GM12874 (cell line): Measurements from ENCODE around the gene GALK2.

Experiments used
- TF ChIP-seq, protein P1 (sequence below): IDR thresholded peaks from 2 replicates; pipeline ENCODE4 v1.5.1; 2011; ENCODE audit warnings: low read depth, mild to moderate bottlenecking, control low read depth, low read length, moderate library complexity; ENCODE audit not compliant: insufficient read depth

Gene GALK2

DNA sequence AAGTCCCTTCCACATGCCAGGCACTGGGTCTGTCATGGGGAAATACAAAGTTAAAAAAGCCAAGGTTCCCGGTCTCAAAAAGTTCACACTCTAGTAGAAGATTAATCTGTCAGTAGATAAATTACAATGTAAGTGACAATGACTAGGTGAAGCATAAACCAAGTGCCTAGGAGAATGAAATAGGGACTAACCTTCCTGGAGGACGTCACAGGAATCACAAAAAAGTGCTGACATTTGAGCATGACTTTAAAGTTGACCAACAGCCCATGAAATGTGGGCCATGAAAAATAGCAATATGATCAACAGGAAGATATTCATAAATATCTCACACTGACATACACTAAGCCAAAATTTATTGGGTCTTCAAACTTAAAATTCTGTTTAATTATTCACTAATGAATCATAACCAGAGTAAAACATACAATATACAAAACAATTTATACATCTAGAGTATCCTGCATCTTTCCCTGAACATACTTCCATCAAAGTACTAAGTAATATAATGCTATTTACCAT is 34.6 kb upstream of the GALK2 start:
- TF ChIP-seq, protein P1, sequence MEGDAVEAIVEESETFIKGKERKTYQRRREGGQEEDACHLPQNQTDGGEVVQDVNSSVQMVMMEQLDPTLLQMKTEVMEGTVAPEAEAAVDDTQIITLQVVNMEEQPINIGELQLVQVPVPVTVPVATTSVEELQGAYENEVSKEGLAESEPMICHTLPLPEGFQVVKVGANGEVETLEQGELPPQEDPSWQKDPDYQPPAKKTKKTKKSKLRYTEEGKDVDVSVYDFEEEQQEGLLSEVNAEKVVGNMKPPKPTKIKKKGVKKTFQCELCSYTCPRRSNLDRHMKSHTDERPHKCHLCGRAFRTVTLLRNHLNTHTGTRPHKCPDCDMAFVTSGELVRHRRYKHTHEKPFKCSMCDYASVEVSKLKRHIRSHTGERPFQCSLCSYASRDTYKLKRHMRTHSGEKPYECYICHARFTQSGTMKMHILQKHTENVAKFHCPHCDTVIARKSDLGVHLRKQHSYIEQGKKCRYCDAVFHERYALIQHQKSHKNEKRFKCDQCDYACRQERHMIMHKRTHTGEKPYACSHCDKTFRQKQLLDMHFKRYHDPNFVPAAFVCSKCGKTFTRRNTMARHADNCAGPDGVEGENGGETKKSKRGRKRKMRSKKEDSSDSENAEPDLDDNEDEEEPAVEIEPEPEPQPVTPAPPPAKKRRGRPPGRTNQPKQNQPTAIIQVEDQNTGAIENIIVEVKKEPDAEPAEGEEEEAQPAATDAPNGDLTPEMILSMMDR, result no peak

DNA sequence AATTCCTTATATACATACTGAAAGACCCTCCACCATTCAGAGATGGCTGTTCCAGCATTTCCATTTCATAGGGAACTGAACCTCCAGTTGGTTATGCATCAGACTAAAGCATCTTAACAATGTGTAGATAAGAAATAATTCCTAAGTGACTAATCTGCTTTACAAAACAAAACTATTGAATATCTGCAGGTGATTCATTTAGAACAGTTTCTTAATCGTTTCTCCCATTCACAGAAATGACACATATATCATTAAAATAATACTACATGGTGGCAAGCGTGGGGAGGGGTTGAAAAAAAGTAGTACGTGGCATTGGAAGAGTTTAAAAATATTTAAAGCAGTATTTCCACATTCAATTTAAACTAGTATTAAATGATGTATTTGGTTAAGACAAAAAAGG is 34.1 kb upstream of the GALK2 start:
- TF ChIP-seq, protein P1, result no peak

DNA sequence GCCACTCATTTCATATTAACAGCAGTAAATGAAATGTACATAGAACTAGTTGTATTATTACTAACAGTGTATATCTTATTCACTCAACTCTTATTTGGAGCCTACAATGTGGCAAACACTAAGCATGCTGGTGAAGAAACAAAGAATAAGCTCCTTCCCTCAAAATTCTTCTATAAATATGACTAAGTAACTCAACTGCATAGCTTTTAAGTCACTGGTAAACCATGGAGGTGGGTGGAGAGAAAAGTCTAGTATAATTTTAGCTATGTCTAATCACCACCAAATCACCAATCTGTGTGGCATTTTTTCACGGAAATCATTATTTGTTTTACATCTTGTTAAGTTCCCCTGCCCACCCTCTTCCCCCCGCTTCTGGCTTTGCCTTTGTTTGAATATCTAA is 32.2 kb upstream of the GALK2 start:
- TF ChIP-seq, protein P1, result no peak

DNA sequence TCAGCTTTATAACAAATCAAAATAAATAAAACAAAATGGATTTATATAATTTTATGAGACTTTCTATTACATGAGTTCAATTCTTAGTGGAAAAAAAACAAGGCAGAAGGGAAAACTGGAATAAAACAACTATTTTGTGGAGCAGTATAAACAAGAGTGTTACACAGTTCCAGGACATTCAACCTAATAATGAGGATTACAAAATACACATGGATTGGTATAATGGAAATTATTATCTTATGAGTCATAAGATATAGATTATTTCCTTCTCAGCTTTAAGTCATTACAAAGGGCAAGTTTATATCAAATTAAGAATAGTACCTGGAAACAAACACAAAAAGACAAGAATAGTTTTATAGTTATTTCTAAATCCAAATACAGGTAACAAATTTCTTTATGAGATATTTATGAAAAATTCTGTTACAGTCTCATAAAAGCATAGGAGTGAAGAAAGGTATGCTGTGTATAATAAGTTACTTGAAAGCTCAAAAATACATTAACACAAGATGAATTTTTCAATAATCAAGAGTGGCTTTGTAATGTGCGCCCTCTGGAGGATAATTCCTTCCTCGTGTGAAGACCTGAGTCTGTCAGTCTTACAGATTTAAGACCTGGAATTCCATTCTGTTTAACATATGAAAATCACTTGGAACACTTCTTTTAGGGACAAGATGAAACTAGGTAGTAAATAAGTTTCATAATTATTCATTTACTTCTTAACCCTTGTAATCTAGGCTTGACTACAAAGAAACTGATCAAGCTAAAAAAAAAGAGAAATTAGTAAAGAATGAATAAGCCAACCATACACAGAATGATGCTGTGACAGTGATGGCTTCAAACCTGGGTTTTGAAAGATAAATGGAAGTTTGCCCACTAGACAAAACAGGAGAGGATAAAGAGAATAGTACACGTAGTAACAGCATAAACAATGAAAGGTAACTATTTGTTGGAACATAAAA is 24.1 kb upstream of the GALK2 start:
- TF ChIP-seq, protein P1, result peak; percentile 52; the same call in 1 of the 2 replicates

DNA sequence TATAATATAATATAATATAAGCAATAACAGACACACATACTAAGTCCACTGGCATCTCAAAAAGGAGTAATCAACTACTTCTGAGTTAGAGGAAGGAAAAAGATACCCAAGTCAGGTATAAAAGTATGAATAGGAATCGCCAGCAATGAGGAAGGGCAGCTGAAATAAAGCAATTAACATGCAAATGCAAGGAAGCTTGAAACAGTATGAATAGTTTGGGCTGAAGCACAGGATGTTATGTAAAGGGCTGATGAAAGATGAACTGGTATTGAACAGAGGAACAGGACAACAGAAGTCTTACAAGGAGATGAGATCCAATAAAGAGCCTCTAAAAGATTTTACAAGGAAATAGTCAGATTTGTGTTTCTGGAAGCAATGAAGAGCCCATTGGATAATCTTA is 21.7 kb upstream of the GALK2 start:
- TF ChIP-seq, protein P1, result no peak

DNA sequence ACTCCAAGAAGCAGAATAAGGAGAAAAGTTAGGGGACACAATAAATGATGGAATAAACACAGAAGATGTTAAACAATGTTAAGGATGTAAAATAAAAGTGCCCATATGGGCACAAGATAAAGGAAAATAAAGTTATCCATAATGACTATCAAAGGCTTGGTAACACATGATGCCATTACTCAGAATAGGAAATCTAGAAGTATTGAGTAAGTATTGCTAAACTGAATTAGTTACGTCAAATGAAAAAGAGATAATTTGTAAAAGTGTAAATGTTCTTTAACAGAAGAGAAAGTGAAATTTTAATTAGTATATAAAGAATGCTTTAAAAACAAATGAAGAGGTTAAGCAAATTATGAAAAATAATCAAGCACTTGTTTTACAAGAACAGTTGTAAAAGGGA is 21.3 kb upstream of the GALK2 start:
- TF ChIP-seq, protein P1, result no peak

DNA sequence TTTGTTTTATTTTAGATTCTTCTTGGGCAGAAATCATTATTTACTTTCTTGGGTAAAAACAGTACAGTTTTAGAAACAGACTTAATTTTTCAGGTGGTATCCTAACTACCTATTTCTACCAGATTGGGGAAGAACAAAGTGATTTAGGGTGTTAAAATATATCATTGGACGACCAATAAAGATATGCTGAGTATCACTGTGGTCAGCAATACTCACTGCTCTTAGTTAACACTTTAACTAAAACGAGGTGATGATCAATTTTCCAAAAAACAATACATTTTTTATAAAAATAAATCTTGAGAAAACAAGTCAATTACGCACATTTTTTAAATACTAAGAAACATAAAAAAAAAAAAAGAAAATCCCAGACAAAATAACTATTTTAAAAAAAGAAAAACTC is 18.2 kb upstream of the GALK2 start:
- TF ChIP-seq, protein P1, result no peak
